Activated CD4-positive, alpha-beta memory T cell treated with anti-CD3 and anti-CD28 coated beads, Interleukin-2, amount 10 ng/mL, durations not matched to agents 7 days and 5 days (primary cell): ENCODE measurements around the gene CLRN3. TPM values are rescaled to one million over a fixed set of nuclear protein-coding genes. Genes with fewer than 3 reads are reported as not detected.

Experiments used
- CTCF ChIA-PET: fragments of 350-600 bp; sonication (Branson Sonifier 250); formaldehyde crosslinking; loops from one replicate; lab custom pipeline; 2021; ENCODE audit warnings: antibody characterized with exemption, inconsistent platforms; lab: Charles Lee
- POLR2A ChIA-PET: fragments of 350-600 bp; sonication (Branson Sonifier 250); formaldehyde crosslinking; loops from one replicate; lab custom pipeline; 2021; ENCODE audit warnings: antibody characterized with exemption; lab: Charles Lee
- DNase-seq: peaks from one replicate; pipeline ENCODE4 v3.0.0-alpha.2; 2020
- H3K27ac Mint-ChIP-seq: one replicate; pipeline ENCODE4 v1.8.0; 2021; ENCODE audit warnings: mild to moderate bottlenecking, mixed read lengths
- H3K27me3 Mint-ChIP-seq: one replicate; pipeline ENCODE4 v1.8.0; 2021; ENCODE audit warnings: mixed read lengths
- H3K36me3 Mint-ChIP-seq: one replicate; pipeline ENCODE4 v1.8.0; 2021; ENCODE audit warnings: low read depth, mixed read lengths
- H3K4me1 Mint-ChIP-seq: one replicate; pipeline ENCODE4 v1.8.0; 2021; ENCODE audit warnings: mixed read lengths
- H3K4me3 Mint-ChIP-seq: one replicate; pipeline ENCODE4 v1.8.0; 2021; ENCODE audit warnings: mild to moderate bottlenecking, mixed read lengths
- H3K9me3 Mint-ChIP-seq: one replicate; pipeline ENCODE4 v1.8.0; 2021; ENCODE audit warnings: mixed read lengths
- total RNA-seq, 2 experiments: library from RNA; stranded (reverse); gene quantifications; one replicate each; pipeline ENCODE4 v1.2.3, GENCODE V29; 2021

Gene CLRN3
- total RNA-seq, 2 experiments from 2014 or later, result not detected

GRCh38 chr10:127912607-127913367 lies 20.0 kb upstream of the CLRN3 start:
- POLR2A ChIA-PET, result no interaction called here
- H3K4me3 Mint-ChIP-seq, result no peak overlapping the region
- no peak for DNase-seq
- H3K4me1 Mint-ChIP-seq, result peaks cover 4% of the 10 kb centered on the region
- CTCF ChIA-PET, result interaction anchor here (1.1 kb wide), 1 partner anchor 98 kb away, joined by 5 read pairs; no protein-coding TSS in a partner anchor
- no peak overlapping the region for H3K27ac Mint-ChIP-seq
- H3K27me3 Mint-ChIP-seq, result peaks cover 17% of the 10 kb centered on the region
- peaks cover 2% of the 10 kb centered on the region for H3K9me3 Mint-ChIP-seq
- no peaks in the 10 kb centered on the region for H3K36me3 Mint-ChIP-seq

DNA sequence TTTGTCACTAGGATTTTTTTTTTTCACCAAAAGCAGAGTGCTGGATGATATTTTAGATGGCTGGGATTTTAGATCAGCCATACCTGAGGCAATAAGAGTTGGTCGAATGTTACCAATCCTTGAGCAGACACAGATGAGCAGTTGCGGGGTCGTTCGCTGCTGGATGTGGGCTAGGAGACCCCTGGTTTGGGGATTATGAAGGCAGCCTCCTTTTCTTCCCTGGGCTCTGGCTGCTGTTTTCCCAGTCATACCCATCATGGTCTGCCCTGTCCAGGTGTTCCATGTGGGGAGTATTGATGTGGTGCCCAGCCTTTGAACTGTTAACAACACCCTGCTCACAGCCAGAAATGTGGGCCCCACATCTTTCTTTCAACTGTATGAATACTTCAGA lies 19.1 kb upstream of the CLRN3 start:
- Mint-ChIP-seq H3K27ac (no peak overlapping the region), H3K9me3 (peaks cover 2% of the 10 kb centered on the region), H3K4me3 (no peak overlapping the region), H3K4me1 (peaks cover 4% of the 10 kb centered on the region), H3K36me3 (no peaks in the 10 kb centered on the region), H3K27me3 (peaks cover 17% of the 10 kb centered on the region)
- CTCF ChIA-PET, result interaction anchor here (1.1 kb wide), 1 partner anchor 99 kb away, joined by 5 read pairs; no protein-coding TSS in a partner anchor
- POLR2A ChIA-PET, result no interaction called here
- DNase-seq, result no peak

DNA sequence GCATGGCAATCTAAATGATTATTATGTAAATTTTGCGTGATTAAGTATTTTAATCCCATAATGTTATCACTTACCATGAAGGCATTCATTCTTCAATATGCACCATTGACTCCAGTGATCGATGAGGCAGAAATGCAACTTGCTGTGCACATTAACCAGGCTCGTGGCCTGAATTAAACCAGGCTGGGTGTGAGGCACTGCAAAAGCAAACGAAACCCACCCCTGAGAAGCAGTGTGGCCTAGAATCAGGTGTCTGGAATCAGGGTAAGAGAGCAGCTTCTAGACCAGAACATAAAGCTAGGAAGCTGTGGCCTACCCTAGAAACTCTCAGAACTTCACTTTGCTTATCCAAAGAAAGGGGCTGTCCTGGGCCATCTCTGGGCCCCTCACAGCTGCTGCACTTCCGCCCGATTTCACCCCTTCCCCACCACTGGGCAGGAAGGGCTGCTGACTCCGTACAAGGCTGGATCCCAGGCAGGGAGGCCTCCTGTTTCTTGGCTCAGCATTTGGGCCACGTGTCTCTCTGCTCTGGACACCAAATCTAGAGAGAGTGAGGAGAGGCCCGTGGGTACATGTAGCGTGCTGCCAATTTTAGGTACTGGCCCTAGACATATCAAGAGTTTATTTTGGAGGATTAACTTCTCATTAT lies 18.6 kb upstream of the CLRN3 start:
- H3K36me3 Mint-ChIP-seq, result no peaks in the 10 kb centered on the region
- H3K4me1 Mint-ChIP-seq, result peaks cover 7% of the 10 kb centered on the region
- H3K27ac Mint-ChIP-seq, result no peak overlapping the region
- H3K4me3 Mint-ChIP-seq, result no peak overlapping the region
- H3K9me3 Mint-ChIP-seq, result peaks cover 2% of the 10 kb centered on the region
- POLR2A ChIA-PET, result no interaction called here
- CTCF ChIA-PET, result no interaction called here
- peaks cover 21% of the 10 kb centered on the region for H3K27me3 Mint-ChIP-seq
- no peak for DNase-seq

DNA sequence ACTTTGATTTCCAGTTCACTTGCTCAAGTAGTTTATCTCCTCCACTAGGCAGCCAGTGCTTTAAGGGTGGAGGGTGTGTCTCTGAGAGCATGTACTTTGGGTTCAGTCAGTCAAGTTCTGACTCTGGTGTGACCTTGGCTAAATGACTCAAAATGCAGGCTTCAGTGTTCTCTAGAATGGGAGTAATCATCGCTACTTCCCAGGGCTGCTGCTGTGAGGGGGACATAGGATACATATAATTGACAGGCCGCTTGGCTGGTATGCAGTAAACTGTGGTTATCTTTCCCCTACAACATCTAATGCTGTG lies 17.7 kb upstream of the CLRN3 start:
- CTCF ChIA-PET, result no interaction called here

GRCh38 chr10:127909716-127910463 lies 17.1 kb upstream of the CLRN3 start:
- H3K27ac Mint-ChIP-seq, result no peak overlapping the region
- DNase-seq, result no peak
- no peaks in the 10 kb centered on the region for H3K9me3 Mint-ChIP-seq
- H3K4me3 Mint-ChIP-seq, result no peak overlapping the region
- peaks cover 9% of the 10 kb centered on the region for H3K4me1 Mint-ChIP-seq
- POLR2A ChIA-PET, result no interaction called here
- CTCF ChIA-PET, result no interaction called here
- H3K27me3 Mint-ChIP-seq, result peaks cover 31% of the 10 kb centered on the region
- H3K36me3 Mint-ChIP-seq, result no peaks in the 10 kb centered on the region

More for the DNA sequence above, 17.7 kb upstream of the CLRN3 start:
- no peaks in the 10 kb centered on the region for H3K36me3 Mint-ChIP-seq
- DNase-seq, result no peak
- no peaks in the 10 kb centered on the region for H3K9me3 Mint-ChIP-seq
- no peak overlapping the region for H3K27ac Mint-ChIP-seq
- peaks cover 9% of the 10 kb centered on the region for H3K4me1 Mint-ChIP-seq
- peaks cover 28% of the 10 kb centered on the region for H3K27me3 Mint-ChIP-seq
- POLR2A ChIA-PET, result no interaction called here
- no peak overlapping the region for H3K4me3 Mint-ChIP-seq

- Mint-ChIP-seq H3K27ac (no peak overlapping the region), H3K36me3 (no peaks in the 10 kb centered on the region), H3K9me3 (no peaks in the 10 kb centered on the region), H3K4me3 (no peak overlapping the region), H3K4me1 (peaks cover 9% of the 10 kb centered on the region), H3K27me3 (peaks cover 34% of the 10 kb centered on the region)
- ChIA-PET POLR2A (no interaction called here), CTCF (interaction anchor here (1.2 to 1.3 kb wide), 2 partner anchors 101 to 103 kb away, joined by 6 to 7 read pairs; no protein-coding TSS in a partner anchor)
- no peak for DNase-seq
These were observed 16.2 kb upstream of the CLRN3 start for GRCh38 chr10:127908959-127909267.

DNA sequence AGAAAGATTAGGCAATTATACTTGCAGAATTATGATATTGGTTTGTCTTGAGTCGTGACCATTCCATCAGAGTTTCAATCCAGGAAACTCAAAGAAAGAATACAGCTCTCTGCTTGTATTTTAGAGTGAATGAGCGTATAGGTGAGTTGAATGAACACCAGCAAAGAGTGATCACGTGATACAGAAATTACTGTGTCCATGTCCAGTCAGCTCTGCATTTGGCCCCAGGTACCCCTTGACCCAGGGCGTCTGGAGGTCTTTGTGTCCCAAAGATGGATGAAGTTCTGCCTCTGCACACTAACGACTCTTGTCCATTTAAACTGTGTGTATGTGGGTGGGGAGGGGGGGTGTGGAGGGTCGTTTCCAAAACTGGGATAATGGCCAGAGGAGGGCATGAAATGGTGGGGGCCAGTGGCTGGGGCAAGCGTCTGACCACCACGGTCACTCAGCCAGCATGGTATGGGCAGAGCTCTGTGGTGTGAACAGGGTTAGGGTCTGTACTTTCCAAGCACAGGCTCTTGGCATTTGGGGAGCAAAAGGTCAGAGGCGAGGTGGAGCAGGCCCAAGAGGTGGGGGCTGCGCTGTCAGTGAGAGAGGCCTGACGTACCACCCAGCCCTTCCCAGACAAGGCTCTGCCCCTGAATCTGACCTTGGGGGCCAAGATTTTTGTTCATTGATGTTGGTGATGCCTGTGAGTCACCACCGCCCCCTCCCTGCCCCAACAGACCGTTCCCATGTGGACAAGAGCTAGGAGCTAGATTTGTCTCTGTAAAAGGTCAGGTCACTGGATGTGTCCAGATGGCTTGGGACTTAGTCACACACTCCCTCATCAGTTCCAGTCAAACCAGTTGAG lies 15.6 kb upstream of the CLRN3 start:
- CTCF ChIA-PET, result interaction anchor here (0.8 to 1.3 kb wide), 4 partner anchors 101 to 161 kb away, joined by 3 to 7 read pairs (median 5); no protein-coding TSS in a partner anchor
- peak overlapping the region; percentile 14 for H3K4me3 Mint-ChIP-seq
- peaks cover 9% of the 10 kb centered on the region for H3K4me1 Mint-ChIP-seq
- no peak overlapping the region for H3K27ac Mint-ChIP-seq
- H3K36me3 Mint-ChIP-seq, result no peaks in the 10 kb centered on the region
- peaks cover 37% of the 10 kb centered on the region for H3K27me3 Mint-ChIP-seq
- H3K9me3 Mint-ChIP-seq, result no peaks in the 10 kb centered on the region
- POLR2A ChIA-PET, result no interaction called here
- DNase-seq, result no peak

GRCh38 chr10:127907411-127908105 lies 14.8 kb upstream of the CLRN3 start:
- CTCF ChIA-PET, result interaction anchor here (0.6 to 3.7 kb wide), 17 partner anchors 16 to 274 kb away, joined by 3 to 76 read pairs (median 5); partner anchors contain the start of gene CLRN3
- H3K27me3 Mint-ChIP-seq, result peaks cover 41% of the 10 kb centered on the region
- H3K27ac Mint-ChIP-seq, result no peak overlapping the region
- no peak for DNase-seq
- H3K36me3 Mint-ChIP-seq, result no peaks in the 10 kb centered on the region
- no peaks in the 10 kb centered on the region for H3K9me3 Mint-ChIP-seq
- peaks cover 9% of the 10 kb centered on the region for H3K4me1 Mint-ChIP-seq
- POLR2A ChIA-PET, result interaction anchor here (1.0 kb wide), 3 partner anchors 141 to 162 kb away, joined by 3 to 4 read pairs (median 3); no protein-coding TSS in a partner anchor
- peak overlapping the region; percentile 14 for H3K4me3 Mint-ChIP-seq

DNA sequence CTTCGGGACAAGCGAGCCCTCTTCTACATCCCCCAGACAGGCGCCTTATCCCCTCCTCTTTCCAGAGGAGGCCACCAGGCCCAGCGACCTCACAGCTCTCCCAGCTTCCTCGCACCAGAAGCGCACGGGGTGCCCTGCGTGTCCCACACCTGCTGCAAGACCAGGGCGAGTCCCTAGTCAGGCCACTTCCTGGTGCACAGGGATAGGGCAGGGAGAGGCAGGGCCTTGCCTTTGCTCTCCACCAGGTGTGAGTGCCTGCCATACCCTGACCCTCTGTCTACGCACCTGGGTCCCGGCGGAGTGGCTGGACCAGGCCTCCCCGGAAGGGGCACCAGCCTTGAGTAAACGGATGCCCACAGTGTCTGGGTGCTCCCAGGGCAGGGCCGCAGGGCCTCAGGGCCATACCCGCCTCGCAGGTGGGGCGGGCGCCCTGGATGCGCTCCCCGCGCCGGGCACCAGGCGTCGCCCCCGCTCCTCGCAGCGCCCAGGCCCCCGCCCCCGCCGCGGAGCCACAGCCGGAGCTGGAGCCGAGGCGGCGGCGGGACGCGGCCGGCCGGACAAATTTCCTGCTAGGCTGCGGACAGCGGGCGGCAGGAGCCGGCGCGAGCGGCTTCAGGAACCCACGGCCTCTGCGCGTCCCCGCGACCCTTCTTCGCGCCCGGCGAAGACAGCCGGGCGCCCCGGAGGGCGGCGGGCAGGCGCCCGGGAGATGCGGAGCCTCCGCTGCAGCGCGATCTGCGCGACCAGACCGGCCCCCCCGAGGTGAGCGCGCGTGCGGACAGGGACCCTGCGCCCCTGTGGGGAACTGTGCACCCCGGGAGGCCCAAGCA lies 14.0 kb upstream of the CLRN3 start, which contains the start of gene PTPRE:
PTPRE (plus strand) TSS at position 556 of the 830 bp plus-strand sequence. CDS start 133,779 bp downstream, outside the sequence.
- peaks cover 41% of the 10 kb centered on the region for H3K27me3 Mint-ChIP-seq
- H3K36me3 Mint-ChIP-seq, result no peaks in the 10 kb centered on the region
- peaks cover 9% of the 10 kb centered on the region for H3K4me1 Mint-ChIP-seq
- ChIA-PET POLR2A (interaction anchor here (1.0 to 1.5 kb wide), 4 partner anchors 84 to 162 kb away, joined by 3 to 4 read pairs (median 3); no protein-coding TSS in a partner anchor), CTCF (interaction anchor here (0.6 to 3.7 kb wide), 14 partner anchors 15 to 275 kb away, joined by 3 to 76 read pairs (median 4); partner anchors contain the start of gene CLRN3)
- H3K4me3 Mint-ChIP-seq, result peak within 1 kb of the TSS; percentile 14
- peak; percentile 71 for DNase-seq
- H3K9me3 Mint-ChIP-seq, result no peaks in the 10 kb centered on the region
- H3K27ac Mint-ChIP-seq, result no peak within 1 kb of the TSS

DNA sequence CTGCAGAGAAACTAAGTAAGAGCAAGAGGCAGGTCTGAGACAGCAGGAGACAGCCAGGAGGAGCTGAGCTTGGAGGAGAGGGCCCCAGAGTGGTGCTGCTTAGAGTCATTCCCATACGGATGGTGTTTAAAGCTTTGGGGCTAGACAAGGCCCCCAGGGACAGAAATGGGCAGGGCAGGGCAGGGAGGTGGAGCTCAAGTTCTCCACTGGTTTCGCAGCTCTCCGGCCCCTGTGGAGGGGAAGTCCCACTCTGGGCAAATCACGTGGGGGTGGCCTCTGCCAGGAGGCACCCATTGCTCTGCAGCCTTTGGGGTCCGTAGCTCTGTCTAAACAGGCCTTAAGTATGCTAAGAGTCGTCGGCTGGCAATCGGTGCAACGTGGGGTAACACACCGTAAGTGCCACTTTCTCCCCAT lies 13.1 kb upstream of the CLRN3 start:
- Mint-ChIP-seq H3K27ac (no peak overlapping the region), H3K4me3 (no peak overlapping the region), H3K9me3 (no peaks in the 10 kb centered on the region), H3K27me3 (peaks cover 41% of the 10 kb centered on the region), H3K36me3 (no peaks in the 10 kb centered on the region), H3K4me1 (peaks cover 9% of the 10 kb centered on the region)
- POLR2A ChIA-PET, result interaction anchor here (1.5 kb wide), 1 partner anchor 85 kb away, joined by 3 read pairs; no protein-coding TSS in a partner anchor
- CTCF ChIA-PET, result interaction anchor here (1.2 to 3.7 kb wide), 8 partner anchors 14 to 276 kb away, joined by 3 to 76 read pairs (median 8); partner anchors contain the start of gene CLRN3
- DNase-seq, result no peak
